GM18858 (cell line): Measurements from ENCODE around the gene NCR2.

Source experiments
- ATAC-seq: cut with Tn5 transposase; IDR thresholded peaks from one replicate; pipeline ENCODE4 v1.9.1; 2021; ENCODE audit not compliant: unreplicated experiment

The NCR2 gene

DNA sequence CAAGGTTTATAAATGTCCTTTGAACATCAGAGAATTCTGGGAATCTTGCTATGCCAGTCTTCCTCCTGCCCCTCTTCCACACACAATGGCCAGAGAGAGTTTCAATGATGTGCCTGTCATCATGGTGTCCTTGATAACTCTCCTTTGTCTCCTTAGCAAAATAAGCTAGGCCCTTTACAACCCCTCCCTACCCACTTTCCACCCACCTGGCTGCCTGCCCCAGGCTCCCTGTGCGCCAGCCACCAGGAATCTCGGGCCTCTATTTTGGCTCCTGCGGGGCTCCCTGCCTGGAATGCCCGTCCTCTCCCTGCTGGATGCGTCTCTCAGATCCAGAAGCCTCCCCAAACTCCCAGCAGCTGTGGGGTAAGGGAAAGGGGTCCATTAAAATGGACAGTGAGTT, 60.9 kb downstream of the NCR2 start:
- ATAC-seq: no peak

GRCh38 chr6:41399424-41399823, 64.0 kb downstream of the NCR2 start:
- no peak for ATAC-seq
